Trophoblast cell (in vitro differentiated cells and primary cell): ENCODE measurements around the gene SLC37A1.
A peak's percentile ranks its signal among the peaks of the same experiment; 100 is the strongest.

ENCODE experiments used
- DNase-seq, 2 donors: peaks; one replicate each; pipeline ENCODE4 v3.0.0-alpha.2; 2016
- H2AFZ ChIP-seq: 2 replicates; pipeline ENCODE4 v1.6.1; 2013; ENCODE audit warnings: low read length, moderate library complexity, mild to moderate bottlenecking; ENCODE audit not compliant: insufficient read depth, poor library complexity
- H2AK5ac ChIP-seq: 2 replicates; pipeline ENCODE4 v1.6.1; 2013; ENCODE audit warnings: mild to moderate bottlenecking, low read length
- H2BK120ac ChIP-seq: 2 replicates; pipeline ENCODE4 v1.6.1; 2013; ENCODE audit warnings: low read length, mild to moderate bottlenecking, moderate library complexity; ENCODE audit not compliant: insufficient read depth, poor library complexity
- H2BK12ac ChIP-seq: 2 replicates; pipeline ENCODE4 v1.6.1; 2013; ENCODE audit warnings: mild to moderate bottlenecking, low read length, moderate library complexity
- H2BK5ac ChIP-seq: 2 replicates; pipeline ENCODE4 v1.6.1; 2013; ENCODE audit warnings: low read length, low read depth, moderate library complexity, mild to moderate bottlenecking; ENCODE audit not compliant: poor library complexity
- H3K14ac ChIP-seq: 2 replicates; pipeline ENCODE4 v1.6.1; 2013; ENCODE audit warnings: mild to moderate bottlenecking, low read length
- H3K18ac ChIP-seq: 2 replicates; pipeline ENCODE4 v1.6.1; 2013; ENCODE audit warnings: mild to moderate bottlenecking, low read length
- H3K23ac ChIP-seq: 2 replicates; pipeline ENCODE4 v1.6.1; 2013; ENCODE audit warnings: low read length
- H3K27ac ChIP-seq: 2 replicates; pipeline ENCODE4 v1.5.1; 2013; ENCODE audit warnings: low read depth, mild to moderate bottlenecking, inconsistent platforms, low read length, moderate library complexity
- H3K27me3 ChIP-seq: 2 replicates; pipeline ENCODE4 v1.6.1; 2013; ENCODE audit warnings: inconsistent platforms, mild to moderate bottlenecking, low read length, moderate library complexity; ENCODE audit not compliant: insufficient read depth
- H3K36me3 ChIP-seq, 2 experiments: 1 replicate in 1 of 2; 2 replicates in 1 of 2; pipeline ENCODE4 v1.6.1; 2013; ENCODE audit warnings: low read length in 2 of 2, mild to moderate bottlenecking in 2 of 2, moderate library complexity in 1 of 2; ENCODE audit not compliant: insufficient read depth in 2 of 2, control insufficient read depth in 1 of 2
- H3K4ac ChIP-seq: 2 replicates; pipeline ENCODE4 v1.6.1; 2013; ENCODE audit warnings: low read depth, mild to moderate bottlenecking, low read length, moderate library complexity
- H3K4me1 ChIP-seq, 2 experiments: 1 replicate in 1 of 2; 2 replicates in 1 of 2; pipeline ENCODE4 v1.6.1; 2013; ENCODE audit warnings: low read length in 2 of 2, mild to moderate bottlenecking in 2 of 2, moderate library complexity in 1 of 2; ENCODE audit not compliant: insufficient read depth in 2 of 2, control insufficient read depth in 1 of 2
- H3K4me2 ChIP-seq: 2 replicates; pipeline ENCODE4 v1.6.1; 2013; ENCODE audit warnings: inconsistent platforms, mild to moderate bottlenecking, low read length, moderate library complexity
- H3K4me3 ChIP-seq: 2 replicates; pipeline ENCODE4 v1.5.1; 2013; ENCODE audit warnings: mild to moderate bottlenecking, low read depth, low read length, inconsistent platforms
- H3K79me1 ChIP-seq: one replicate; pipeline ENCODE4 v1.6.1; 2013; ENCODE audit warnings: low read length
- H3K79me2 ChIP-seq: 2 replicates; pipeline ENCODE4 v1.6.1; 2013; ENCODE audit warnings: low read length, mild to moderate bottlenecking; ENCODE audit not compliant: control insufficient read depth, insufficient read depth, poor library complexity
- H3K9ac ChIP-seq: 2 replicates; pipeline ENCODE4 v1.6.1; 2013; ENCODE audit warnings: mild to moderate bottlenecking, low read length
- H3K9me3 ChIP-seq: 2 replicates; pipeline ENCODE4 v1.6.1; 2013; ENCODE audit warnings: low read depth, mild to moderate bottlenecking, control low read depth, inconsistent platforms, low read length; ENCODE audit not compliant: insufficient read depth
- H4K12ac ChIP-seq: 2 replicates; pipeline ENCODE4 v1.6.1; 2013; ENCODE audit warnings: low read depth, mild to moderate bottlenecking, low read length, moderate library complexity
- H4K8ac ChIP-seq: 2 replicates; pipeline ENCODE4 v1.6.1; 2013; ENCODE audit warnings: low read depth, mild to moderate bottlenecking, low read length, moderate library complexity
- H4K91ac ChIP-seq: one replicate; pipeline ENCODE4 v1.6.1; 2013; ENCODE audit warnings: low read depth, mild to moderate bottlenecking, low read length, moderate library complexity
- WGBS: extraction: QIAGEN DNeasy Blood & Tissue Kit; methylation state at CpG from one replicate; pipeline ENCODE4 v1.1.7; 2013; ENCODE audit warnings: missing lambda C conversion rate; ENCODE audit not compliant: insufficient read length, insufficient coverage; ENCODE audit errors: extremely low coverage; 5-methylcytosine and 5-hydroxymethylcytosine counted together

SLC37A1 gene

DNA sequence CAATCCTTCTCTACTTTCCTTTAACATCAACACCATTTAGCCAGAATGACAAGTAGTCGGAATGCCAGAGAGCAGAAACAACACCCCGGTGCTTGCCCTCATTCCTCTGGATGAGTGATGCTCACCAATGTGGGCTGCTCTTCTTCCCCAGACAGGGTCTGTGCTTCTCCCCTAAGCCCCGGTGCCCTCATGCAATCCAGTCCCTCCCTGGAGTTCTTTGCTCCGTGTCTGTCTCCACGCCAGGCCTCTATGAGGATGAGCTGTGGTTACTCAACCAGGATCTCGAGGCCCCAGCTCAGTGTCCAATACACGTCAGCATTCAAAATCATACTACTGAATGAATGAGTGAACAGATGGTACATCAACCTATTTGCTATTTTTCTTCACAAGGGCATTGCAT is 110.0 kb downstream of the SLC37A1 start:
- Histone ChIP-seq H3K23ac (no peak overlapping the region), H2AFZ (no peak overlapping the region), H3K36me3 (no peaks in the 10 kb centered on the region), H2BK5ac (no peak overlapping the region), H2BK120ac (no peak overlapping the region), H4K8ac (no peak overlapping the region), H3K4me3 (no peak overlapping the region), H3K79me2 (no peaks in the 10 kb centered on the region), H4K91ac (no peak overlapping the region), H3K4me2 (no peak overlapping the region), H3K14ac (no peak overlapping the region), H4K12ac (no peak overlapping the region), H2AK5ac (no peak overlapping the region), H3K27ac (no peak overlapping the region), H3K9ac (no peak overlapping the region), H3K4me1 (no peaks in the 10 kb centered on the region), H3K79me1 (no peaks in the 10 kb centered on the region), H3K9me3 (peaks cover 6% of the 10 kb centered on the region), H2BK12ac (no peak overlapping the region), H3K27me3 (no peaks in the 10 kb centered on the region), H3K18ac (no peak overlapping the region), H3K4ac (no peak overlapping the region)
- WGBS = no CpG with 5 or more reads among the region's 7 CpGs
- no peak for DNase-seq

DNA sequence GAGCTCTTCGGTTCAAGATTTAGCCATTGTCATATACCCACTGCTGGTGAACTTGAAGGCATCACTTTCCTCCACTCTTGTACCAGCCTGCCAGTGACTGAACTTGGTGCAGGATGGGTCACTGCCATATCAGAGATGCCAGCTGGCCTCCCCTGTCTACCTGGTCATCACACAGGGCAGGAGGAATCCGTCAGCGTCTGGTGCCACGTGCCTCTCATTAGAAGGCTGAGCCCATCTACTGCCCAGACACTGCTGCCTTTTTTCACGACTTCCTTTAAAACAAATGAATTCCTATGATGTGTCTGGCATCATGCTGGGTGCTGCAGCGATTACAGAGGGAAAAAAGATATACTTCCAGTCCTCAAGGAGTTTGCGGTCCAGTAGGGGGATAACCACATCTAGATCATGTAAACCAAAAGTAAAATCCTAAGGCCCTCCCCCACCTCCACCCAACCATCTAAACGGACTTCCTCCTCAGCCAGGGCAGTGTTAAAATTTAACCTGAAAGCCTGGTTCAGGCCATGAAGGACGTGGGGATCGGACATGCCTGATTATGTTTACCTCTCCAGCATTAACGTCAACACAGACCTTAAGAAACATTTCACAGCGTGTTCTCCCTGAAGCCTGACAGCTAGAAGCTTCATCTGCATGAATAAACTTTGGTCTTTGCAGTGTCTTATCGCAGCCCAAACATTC is 110.6 kb downstream of the SLC37A1 start:
- Histone ChIP-seq H3K4me3 (no peak overlapping the region), H3K9me3 (peaks cover 6% of the 10 kb centered on the region), H3K18ac (no peak overlapping the region), H4K91ac (no peak overlapping the region), H4K12ac (no peak overlapping the region), H3K27me3 (no peaks in the 10 kb centered on the region), H3K27ac (no peak overlapping the region), H3K79me1 (no peaks in the 10 kb centered on the region), H4K8ac (no peak overlapping the region), H3K36me3 (no peaks in the 10 kb centered on the region), H2AFZ (no peak overlapping the region), H3K4me2 (no peak overlapping the region), H3K4ac (no peak overlapping the region), H2AK5ac (no peak overlapping the region), H2BK12ac (no peak overlapping the region), H2BK5ac (no peak overlapping the region), H3K9ac (no peak overlapping the region), H3K14ac (no peak overlapping the region), H2BK120ac (no peak overlapping the region), H3K23ac (no peak overlapping the region), H3K79me2 (no peaks in the 10 kb centered on the region), H3K4me1 (no peaks in the 10 kb centered on the region)
- WGBS = no CpG with 5 or more reads among the region's 13 CpGs
- DNase-seq = no peak

DNA sequence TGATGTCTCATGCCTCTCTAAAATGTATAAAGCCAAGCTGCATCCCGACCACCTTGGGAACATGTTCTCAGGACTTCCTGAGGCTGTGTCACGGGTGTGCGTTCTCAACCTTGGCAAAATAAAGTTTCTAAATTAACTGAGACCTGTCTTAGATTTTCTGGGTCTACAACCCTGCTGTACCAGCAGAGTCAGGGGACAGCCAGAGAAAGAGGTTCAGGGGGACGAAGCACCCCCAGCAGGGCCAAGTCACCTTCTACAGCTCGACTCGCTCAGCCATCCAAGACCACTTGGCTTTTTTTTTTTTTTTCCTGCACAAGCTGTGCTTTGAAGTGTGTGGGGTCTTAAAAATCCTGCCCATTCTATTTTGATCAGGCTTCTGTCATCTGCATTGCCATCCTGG is 111.3 kb downstream of the SLC37A1 start:
- no peak overlapping the region for H2BK5ac ChIP-seq
- no peaks in the 10 kb centered on the region for H3K79me2 ChIP-seq
- no peak overlapping the region for H3K14ac ChIP-seq
- H3K36me3 ChIP-seq = no peaks in the 10 kb centered on the region
- H2BK120ac ChIP-seq = no peak overlapping the region
- H2AK5ac ChIP-seq = no peak overlapping the region
- H4K8ac ChIP-seq = no peak overlapping the region
- H3K4ac ChIP-seq = no peak overlapping the region
- H2BK12ac ChIP-seq = no peak overlapping the region
- no peak overlapping the region for H3K9ac ChIP-seq
- no peak overlapping the region for H4K91ac ChIP-seq
- H3K4me2 ChIP-seq = no peak overlapping the region
- no peak overlapping the region for H3K18ac ChIP-seq
- no peak overlapping the region for H3K4me3 ChIP-seq
- no peaks in the 10 kb centered on the region for H3K4me1 ChIP-seq
- DNase-seq = no peak
- no peak overlapping the region for H3K23ac ChIP-seq
- H2AFZ ChIP-seq = no peak overlapping the region
- H3K79me1 ChIP-seq = no peaks in the 10 kb centered on the region
- no peak overlapping the region for H4K12ac ChIP-seq
- H3K27me3 ChIP-seq = no peaks in the 10 kb centered on the region
- no CpG with 5 or more reads among the region's 6 CpGs for WGBS
- H3K27ac ChIP-seq = no peak overlapping the region
- peaks cover 6% of the 10 kb centered on the region for H3K9me3 ChIP-seq

DNA sequence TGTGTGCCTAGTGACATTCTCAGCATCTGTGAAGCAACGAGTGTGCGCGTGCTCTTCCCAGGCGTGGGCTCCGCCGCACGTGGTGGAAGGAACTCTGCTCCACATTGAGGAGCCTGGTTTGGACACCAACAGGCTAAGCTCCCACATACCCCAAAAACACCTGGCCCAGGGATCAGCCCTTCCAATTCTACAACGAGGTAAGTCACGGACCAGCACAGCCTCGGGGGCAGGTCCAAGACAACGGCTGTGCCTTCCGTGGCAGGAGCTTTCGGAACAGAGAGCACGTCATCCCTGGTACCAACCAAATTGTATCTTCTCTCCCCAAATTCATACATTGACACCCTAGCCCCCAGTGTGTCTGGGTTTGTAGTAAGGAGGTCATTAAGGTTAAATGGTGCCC is 112.5 kb downstream of the SLC37A1 start:
- Histone ChIP-seq H4K91ac (no peak overlapping the region), H4K12ac (no peak overlapping the region), H2AK5ac (no peak overlapping the region), H3K9me3 (peaks cover 8% of the 10 kb centered on the region), H3K4me1 (no peaks in the 10 kb centered on the region), H3K4ac (no peak overlapping the region), H3K36me3 (no peaks in the 10 kb centered on the region), H2BK12ac (no peak overlapping the region), H2BK120ac (no peak overlapping the region), H2AFZ (no peak overlapping the region), H3K79me1 (no peaks in the 10 kb centered on the region), H3K27ac (no peak overlapping the region), H3K23ac (peak overlapping the region; percentile 82), H3K9ac (no peak overlapping the region), H3K14ac (no peak overlapping the region), H4K8ac (no peak overlapping the region), H2BK5ac (no peak overlapping the region), H3K18ac (no peak overlapping the region), H3K79me2 (no peaks in the 10 kb centered on the region), H3K4me2 (no peak overlapping the region), H3K4me3 (no peak overlapping the region), H3K27me3 (no peaks in the 10 kb centered on the region)
- no peak for DNase-seq
- no CpG with 5 or more reads among the region's 14 CpGs for WGBS
